Measurements from ENCODE around the gene PGM2.

GRCh38 chr4:37836838-37837440 is 10.5 kb downstream of the PGM2 start:
- TF ChIP-seq, protein P1, sequence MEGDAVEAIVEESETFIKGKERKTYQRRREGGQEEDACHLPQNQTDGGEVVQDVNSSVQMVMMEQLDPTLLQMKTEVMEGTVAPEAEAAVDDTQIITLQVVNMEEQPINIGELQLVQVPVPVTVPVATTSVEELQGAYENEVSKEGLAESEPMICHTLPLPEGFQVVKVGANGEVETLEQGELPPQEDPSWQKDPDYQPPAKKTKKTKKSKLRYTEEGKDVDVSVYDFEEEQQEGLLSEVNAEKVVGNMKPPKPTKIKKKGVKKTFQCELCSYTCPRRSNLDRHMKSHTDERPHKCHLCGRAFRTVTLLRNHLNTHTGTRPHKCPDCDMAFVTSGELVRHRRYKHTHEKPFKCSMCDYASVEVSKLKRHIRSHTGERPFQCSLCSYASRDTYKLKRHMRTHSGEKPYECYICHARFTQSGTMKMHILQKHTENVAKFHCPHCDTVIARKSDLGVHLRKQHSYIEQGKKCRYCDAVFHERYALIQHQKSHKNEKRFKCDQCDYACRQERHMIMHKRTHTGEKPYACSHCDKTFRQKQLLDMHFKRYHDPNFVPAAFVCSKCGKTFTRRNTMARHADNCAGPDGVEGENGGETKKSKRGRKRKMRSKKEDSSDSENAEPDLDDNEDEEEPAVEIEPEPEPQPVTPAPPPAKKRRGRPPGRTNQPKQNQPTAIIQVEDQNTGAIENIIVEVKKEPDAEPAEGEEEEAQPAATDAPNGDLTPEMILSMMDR (conservative IDR thresholded peaks at IDR 0.05; ENCODE audit: low read depth, low read length), result no peak
- TF ChIP-seq EZH2 (IDR thresholded peaks at IDR 0.05; ENCODE audit: borderline replicate concordance, low read depth, low read length, poor library complexity, severe bottlenecking), result no peak

Measured in A673 (cell line).